Activated T-helper 2 cell treated with anti-CD3 and anti-CD28 coated beads, Interferon-gamma antibody, Interleukin-2, Interleukin-4, amounts not matched to agents 10 μg/mL and 5 μg/mL and 100 μg/mL, durations not matched to agents 14 hours and 24 hours and 36 hours (primary cell): ENCODE measurements around the gene HOXB9. TPM values are rescaled to one million over a fixed set of nuclear protein-coding genes. Genes with fewer than 3 reads are reported as not detected.

Source experiments
- DNase-seq: peaks from one replicate; pipeline ENCODE4 v3.0.0; 2021; ENCODE audit warnings: low spot score
- H3K27ac Mint-ChIP-seq: one replicate; pipeline ENCODE4 v1.8.0; 2021; ENCODE audit warnings: mixed read lengths
- H3K27me3 Mint-ChIP-seq: one replicate; pipeline ENCODE4 v1.8.0; 2021; ENCODE audit warnings: low read depth, mixed read lengths
- H3K36me3 Mint-ChIP-seq: one replicate; pipeline ENCODE4 v1.8.0; 2021; ENCODE audit warnings: low read depth, mixed read lengths
- H3K4me1 Mint-ChIP-seq: one replicate; pipeline ENCODE4 v1.8.0; 2021; ENCODE audit warnings: low read depth, mixed read lengths
- H3K4me3 Mint-ChIP-seq: one replicate; pipeline ENCODE4 v1.8.0; 2021; ENCODE audit warnings: low read depth, mild to moderate bottlenecking, moderate library complexity, mixed read lengths
- H3K9me3 Mint-ChIP-seq: one replicate; pipeline ENCODE4 v1.8.0; 2021; ENCODE audit warnings: mixed read lengths
- intact Hi-C: fragments of 100-400 bp; cut with micrococcal nuclease; formaldehyde crosslinking; loops from one replicate; pipeline ENCODE4 v1.15.1; 2023
- total RNA-seq: library from RNA; stranded (reverse); gene quantifications from 2 replicates; pipeline ENCODE4 v1.2.3, GENCODE V29; 2022

Gene HOXB9
- total RNA-seq, 1 donor from 2014 or later = 0.16 TPM

- H3K4me1 Mint-ChIP-seq = peaks cover 24% of the 10 kb centered on the region
- H3K4me3 Mint-ChIP-seq = peak overlapping the region; percentile 23
- H3K9me3 Mint-ChIP-seq = no peaks in the 10 kb centered on the region
- no peak overlapping the region for H3K27ac Mint-ChIP-seq
- intact Hi-C loops = no loop called here
- DNase-seq = no peak
- no peaks in the 10 kb centered on the region for H3K36me3 Mint-ChIP-seq
- peaks cover 78% of the 10 kb centered on the region for H3K27me3 Mint-ChIP-seq
These were observed 17.1 kb downstream of the HOXB9 start for GRCh38 chr17:48609033-48609432.

- Mint-ChIP-seq H3K4me1 (peaks cover 20% of the 10 kb centered on the region), H3K27me3 (peaks cover 78% of the 10 kb centered on the region), H3K36me3 (no peaks in the 10 kb centered on the region), H3K9me3 (no peaks in the 10 kb centered on the region), H3K27ac (no peak overlapping the region), H3K4me3 (no peak overlapping the region)
- intact Hi-C loops = no loop called here
- DNase-seq = no peak
These were observed 17.7 kb downstream of the HOXB9 start for GRCh38 chr17:48608494-48608834.

GRCh38 chr17:48606892-48607614 is 19.1 kb downstream of the HOXB9 start:
- H3K27me3 Mint-ChIP-seq = peaks cover 83% of the 10 kb centered on the region
- H3K36me3 Mint-ChIP-seq = no peaks in the 10 kb centered on the region
- H3K4me3 Mint-ChIP-seq = no peak overlapping the region
- no peak overlapping the region for H3K27ac Mint-ChIP-seq
- H3K4me1 Mint-ChIP-seq = peaks cover 16% of the 10 kb centered on the region
- intact Hi-C loops = no loop called here
- no peaks in the 10 kb centered on the region for H3K9me3 Mint-ChIP-seq
- DNase-seq = no peak

GRCh38 chr17:48605991-48606891 is 19.9 kb downstream of the HOXB9 start:
- Mint-ChIP-seq H3K9me3 (no peaks in the 10 kb centered on the region), H3K27ac (no peak overlapping the region), H3K27me3 (peaks cover 85% of the 10 kb centered on the region), H3K4me3 (no peak overlapping the region), H3K36me3 (no peaks in the 10 kb centered on the region), H3K4me1 (peaks cover 14% of the 10 kb centered on the region)
- intact Hi-C loops = no loop called here
- DNase-seq = no peak

- no peak for DNase-seq
- no peaks in the 10 kb centered on the region for H3K9me3 Mint-ChIP-seq
- H3K36me3 Mint-ChIP-seq = no peaks in the 10 kb centered on the region
- peaks cover 86% of the 10 kb centered on the region for H3K27me3 Mint-ChIP-seq
- intact Hi-C loops = no loop called here
- no peak overlapping the region for H3K27ac Mint-ChIP-seq
- peaks cover 7% of the 10 kb centered on the region for H3K4me1 Mint-ChIP-seq
- no peak overlapping the region for H3K4me3 Mint-ChIP-seq
These were observed 20.7 kb downstream of the HOXB9 start for GRCh38 chr17:48605409-48605919.

GRCh38 chr17:48604770-48605329 is 21.3 kb downstream of the HOXB9 start, which contains the start of gene HOXB6:
Gene HOXB6, minus strand, starts transcription at chr17:48604986. Its CDS starts 6,836 bp downstream, at chr17:48598150.
- Mint-ChIP-seq H3K36me3 (no peaks in the 10 kb centered on the region), H3K4me1 (peaks cover 7% of the 10 kb centered on the region), H3K9me3 (no peaks in the 10 kb centered on the region), H3K27ac (no peak within 1 kb of the TSS), H3K27me3 (peaks cover 90% of the 10 kb centered on the region), H3K4me3 (no peak within 1 kb of the TSS)
- intact Hi-C loops = no loop called here
- no peak for DNase-seq

- peaks cover 7% of the 10 kb centered on the region for H3K4me1 Mint-ChIP-seq
- intact Hi-C loops = no loop called here
- H3K36me3 Mint-ChIP-seq = no peaks in the 10 kb centered on the region
These were observed 22.0 kb downstream of the HOXB9 start for GRCh38 chr17:48603959-48604769.

GRCh38 chr17:48601539-48602425 is 24.4 kb downstream of the HOXB9 start:
- H3K27me3 Mint-ChIP-seq = peaks cover 94% of the 10 kb centered on the region
- DNase-seq = no peak
- intact Hi-C loops = no loop called here
- H3K9me3 Mint-ChIP-seq = no peaks in the 10 kb centered on the region
- H3K4me1 Mint-ChIP-seq = peaks cover 21% of the 10 kb centered on the region
- H3K36me3 Mint-ChIP-seq = no peaks in the 10 kb centered on the region
- H3K4me3 Mint-ChIP-seq = no peak overlapping the region
- no peak overlapping the region for H3K27ac Mint-ChIP-seq

More at GRCh38 chr17:48603959-48604769, 22.0 kb downstream of the HOXB9 start:
- no peaks in the 10 kb centered on the region for H3K9me3 Mint-ChIP-seq
- peaks cover 90% of the 10 kb centered on the region for H3K27me3 Mint-ChIP-seq
- H3K4me3 Mint-ChIP-seq = no peak overlapping the region
- no peak overlapping the region for H3K27ac Mint-ChIP-seq
- no peak for DNase-seq

GRCh38 chr17:48601207-48601538 is 25.0 kb downstream of the HOXB9 start:
- Mint-ChIP-seq H3K9me3 (no peaks in the 10 kb centered on the region), H3K36me3 (peaks cover 3% of the 10 kb centered on the region), H3K4me1 (peaks cover 27% of the 10 kb centered on the region), H3K27ac (no peak overlapping the region), H3K27me3 (peaks cover 95% of the 10 kb centered on the region), H3K4me3 (no peak overlapping the region)
- intact Hi-C loops = no loop called here
- DNase-seq = no peak

- Mint-ChIP-seq H3K4me3 (no peak overlapping the region), H3K9me3 (no peaks in the 10 kb centered on the region), H3K36me3 (peaks cover 3% of the 10 kb centered on the region), H3K27ac (no peak overlapping the region), H3K27me3 (peaks cover 97% of the 10 kb centered on the region), H3K4me1 (peaks cover 27% of the 10 kb centered on the region)
- DNase-seq = no peak
- intact Hi-C loops = no loop called here
These were observed 25.7 kb downstream of the HOXB9 start for GRCh38 chr17:48600244-48601098.

GRCh38 chr17:48599354-48599753 is 26.8 kb downstream of the HOXB9 start:
- intact Hi-C loops = no loop called here
- no peak overlapping the region for H3K27ac Mint-ChIP-seq
- H3K9me3 Mint-ChIP-seq = no peaks in the 10 kb centered on the region
- no peak for DNase-seq
- peaks cover 3% of the 10 kb centered on the region for H3K36me3 Mint-ChIP-seq
- H3K27me3 Mint-ChIP-seq = peaks cover 95% of the 10 kb centered on the region
- no peak overlapping the region for H3K4me3 Mint-ChIP-seq
- H3K4me1 Mint-ChIP-seq = peaks cover 29% of the 10 kb centered on the region
